H1 (cell line): ENCODE measurements around the gene NPC1L1. TPM values are rescaled to one million over a fixed set of nuclear protein-coding genes. Genes with fewer than 3 reads are reported as not detected.

Experiments used
- CTCF ChIP-seq, 3 experiments: IDR thresholded peaks; 1 replicate in 2 of 3; 2 replicates in 1 of 3; pipeline versions ENCODE4 v1.5.1 to v1.6.1; 2011; ENCODE audit warnings: low read length in 3 of 3, mild to moderate bottlenecking in 3 of 3, inconsistent platforms in 2 of 3, low read depth in 1 of 3, moderate library complexity in 1 of 3; ENCODE audit not compliant: insufficient read depth in 1 of 3; ENCODE audit errors: control extremely low read depth in 1 of 3
- JUND ChIP-seq: IDR thresholded peaks from 2 replicates; pipeline ENCODE4 v1.6.1; 2011; ENCODE audit warnings: mild to moderate bottlenecking, improper control_type of control experiment, low read length
- KDM4A ChIP-seq: IDR thresholded peaks from one replicate; pipeline ENCODE4 v1.7.1; 2012; ENCODE audit warnings: low read depth, mild to moderate bottlenecking, moderate library complexity, low read length, inconsistent platforms; ENCODE audit not compliant: severe bottlenecking
- RXRA ChIP-seq: IDR thresholded peaks from 2 replicates; pipeline ENCODE4 v1.6.1; 2011; ENCODE audit warnings: low read depth, mild to moderate bottlenecking, low read length, moderate library complexity; ENCODE audit not compliant: insufficient read depth
- TAF7 ChIP-seq: optimal IDR thresholded peaks from 2 replicates; pipeline ENCODE3; 2011; ENCODE audit warnings: low read depth, mild to moderate bottlenecking, inconsistent platforms, low read length, moderate library complexity, borderline replicate concordance
- polyA plus RNA-seq, 7 experiments: library from polyadenylated mRNA; depleted of rRNA in 3 of 7; stranded (reverse) in 5 of 7; unstranded in 2 of 7; fragments of >200 nt in 5 of 7; fragments of 200-250 nt in 2 of 7; gene quantifications; 1 replicate in 5 of 7; 2 replicates in 1 of 7; 4 replicates in 1 of 7; pipeline versions ENCODE4 v1.2.1 to v1.2.3, GENCODE V29; 2011 to 2013; ENCODE audit warnings: missing spikeins in 2 of 7, mixed read lengths in 2 of 7
- total RNA-seq: library from RNA; stranded (reverse); fragmentation: NEBNext Ultra II Directional; extraction: Animal tissue kit (Norgen Biotek cat#: 25700); gene quantifications from 2 replicates; pipeline ENCODE4 v1.2.1, GENCODE V29; 2021

Gene NPC1L1
- total and polyA plus RNA-seq, 2 of the 8 experiments (the other 6 are each of a cell fraction or from before 2014, with no cell fraction given) = 0.06 to 0.21 TPM

GRCh38 chr7:44465490-44465889, 75.6 kb downstream of the NPC1L1 start (continued):
- TF ChIP-seq CTCF (IDR thresholded peaks at IDR 0.05; ENCODE audit: control extremely low read depth in 1 of 3, insufficient read depth in 1 of 3, low read depth in 1 of 3, low read length in 3 of 3) (no peak), TAF7 (no peak), JUND (no peak), KDM4A (no peak), RXRA (no peak)
- TF ChIP-seq, all 59 proteins: peak for 0
